GM19099 (cell line): Measurements from ENCODE around the gene AR.

Experiments
- POLR2A ChIP-seq: IDR thresholded peaks from 3 replicates; pipeline ENCODE4 v1.6.1; 2011; ENCODE audit warnings: low read depth; ENCODE audit not compliant: insufficient read length; ENCODE audit errors: extremely low read depth

The AR gene

GRCh38 chrX:67604979-67605703, 61.3 kb downstream of the AR start:
- no peak for TF ChIP-seq POLR2A

DNA sequence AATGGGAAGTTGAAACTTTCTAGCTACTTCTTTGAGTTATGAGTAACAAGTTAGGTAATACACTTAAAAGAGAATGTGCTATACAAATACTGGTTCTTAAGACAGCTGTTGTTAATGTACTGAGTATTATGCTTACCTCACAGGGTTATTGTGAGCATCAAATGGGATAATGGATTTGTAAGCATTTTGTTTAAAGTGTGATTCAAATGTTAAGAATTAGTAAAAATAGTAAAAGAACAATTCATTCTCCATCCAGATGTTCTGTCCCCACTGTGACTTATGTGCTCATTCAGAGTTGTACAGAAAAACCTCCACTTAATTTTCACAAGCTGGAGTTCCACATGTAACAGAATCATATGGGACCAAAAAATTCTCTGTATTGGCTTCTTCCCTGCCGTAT, 63.6 kb downstream of the AR start:
- no peak for TF ChIP-seq POLR2A

DNA sequence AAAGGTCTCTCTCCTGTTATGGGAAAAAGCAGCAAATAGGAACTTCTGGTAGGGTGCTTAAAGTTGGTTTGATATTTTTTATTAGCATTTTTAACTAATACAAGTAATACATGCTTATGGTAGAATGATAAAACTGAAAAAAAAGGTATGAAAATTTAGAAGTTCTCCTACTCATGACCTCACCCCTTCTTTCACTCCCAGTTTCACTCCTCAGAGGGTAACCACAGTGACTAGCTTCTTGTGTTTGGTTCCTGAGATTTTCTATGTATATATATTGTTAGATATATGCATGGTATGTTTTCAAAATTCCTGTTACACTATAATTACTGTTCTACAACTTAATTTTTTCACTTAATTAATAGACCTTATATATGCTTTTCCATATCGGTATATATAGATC, 66.5 kb downstream of the AR start:
- no peak for TF ChIP-seq POLR2A

DNA sequence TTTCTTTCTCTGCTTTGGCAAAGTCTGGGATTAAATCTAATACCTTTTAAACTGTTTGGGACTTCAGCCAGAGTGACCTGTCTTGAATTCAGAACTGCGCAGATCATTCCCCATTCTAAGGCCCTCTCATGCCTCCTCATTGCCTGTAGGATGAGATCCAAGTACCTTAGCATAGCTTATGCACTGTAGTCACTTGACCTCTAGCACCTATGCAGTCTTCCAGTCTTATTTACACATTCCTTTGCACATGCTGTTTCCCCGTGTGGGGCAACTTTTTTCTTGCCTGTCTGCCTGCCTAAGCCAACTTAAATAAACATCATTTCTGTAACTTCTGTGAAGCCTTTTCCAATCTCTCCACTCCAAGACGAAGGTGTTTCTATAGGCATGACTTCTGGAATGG, 68.4 kb downstream of the AR start:
- no peak for TF ChIP-seq POLR2A

- TF ChIP-seq POLR2A, result no peak
Observed at GRCh38 chrX:67613366-67613765, 69.5 kb downstream of the AR start.

DNA sequence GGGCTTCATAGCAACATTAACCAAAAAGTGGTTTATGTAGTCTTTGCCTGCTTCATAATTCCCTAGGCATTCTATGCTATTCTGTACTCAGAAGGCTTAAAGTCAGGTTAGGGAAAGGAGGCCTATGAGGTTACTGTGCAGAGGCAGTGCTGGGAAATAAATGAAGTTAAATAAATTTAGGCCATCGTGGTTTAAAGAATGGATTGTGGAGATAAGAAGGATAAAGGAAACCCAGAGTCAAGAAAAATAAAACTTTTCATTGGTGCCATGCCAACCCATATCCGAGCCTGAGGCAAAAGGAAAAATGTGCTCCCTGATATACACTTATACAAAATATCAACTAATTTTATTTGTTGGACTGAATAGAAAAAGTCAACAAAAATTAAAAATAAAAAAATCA, 70.2 kb downstream of the AR start:
- TF ChIP-seq POLR2A, result no peak

DNA sequence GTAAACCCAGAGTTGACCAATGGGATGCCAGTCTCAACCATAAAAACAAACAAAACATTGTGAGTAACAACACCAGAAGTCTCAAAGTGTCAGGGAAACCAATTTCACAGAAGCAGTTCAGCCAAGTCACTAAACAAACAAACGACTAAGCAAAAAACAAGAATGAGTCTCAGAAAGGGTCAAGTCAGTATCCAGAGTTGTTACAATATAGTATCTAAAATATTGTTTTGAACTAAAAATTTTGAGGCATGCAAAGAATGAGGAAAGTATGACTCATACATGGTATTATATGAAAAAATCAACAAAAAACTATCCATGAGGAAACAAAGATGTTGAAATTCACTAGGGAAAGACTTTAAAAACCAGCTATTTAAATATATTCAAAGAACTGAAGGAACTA, 70.6 kb downstream of the AR start:
- no peak for TF ChIP-seq POLR2A

DNA sequence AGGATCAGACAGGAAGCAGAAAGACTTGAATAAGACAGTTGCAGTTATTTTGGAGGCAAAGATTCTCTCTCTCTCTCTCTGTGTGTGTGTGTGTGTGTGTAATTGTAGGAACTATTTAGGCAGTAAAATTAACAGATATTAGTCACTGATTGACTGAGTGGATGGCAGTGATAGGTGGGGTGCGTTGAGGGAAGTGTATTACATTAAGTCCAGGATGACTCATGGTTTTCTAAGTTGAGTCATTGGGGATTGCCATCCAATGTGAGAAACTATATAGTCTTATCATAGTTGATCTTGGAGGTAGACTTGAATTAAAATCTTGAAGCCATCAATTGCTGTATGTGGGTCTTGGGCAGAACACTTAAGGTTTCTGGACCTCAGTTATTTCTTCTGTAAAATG, 75.4 kb downstream of the AR start:
- TF ChIP-seq POLR2A, result no peak

DNA sequence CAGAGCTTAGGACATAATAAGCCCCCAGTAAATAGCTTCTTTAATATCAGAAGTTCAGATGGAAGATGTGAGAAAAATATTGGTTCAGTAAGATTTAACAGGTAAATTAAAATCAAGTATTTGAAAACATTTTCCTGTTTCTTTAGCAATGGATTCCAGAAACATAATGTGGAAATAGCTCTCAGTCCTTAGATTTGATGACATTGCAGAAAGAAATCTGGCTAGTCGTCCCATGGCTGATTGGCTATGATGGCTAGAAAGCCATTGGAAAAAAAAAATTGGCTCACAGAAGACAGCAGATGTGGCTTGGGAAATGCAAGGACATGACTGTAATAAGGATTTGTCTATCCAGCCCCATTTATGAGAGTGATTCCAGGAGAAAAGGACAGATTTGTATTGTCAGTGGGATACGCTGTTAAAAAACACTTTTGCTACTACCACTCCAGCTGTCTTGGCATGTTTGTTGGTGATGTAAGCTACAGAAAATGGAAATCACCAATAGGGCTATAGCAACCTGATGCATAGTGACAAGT, 78.3 kb downstream of the AR start:
- no peak for TF ChIP-seq POLR2A

GRCh38 chrX:67624325-67624724, 80.5 kb downstream of the AR start:
- no peak for TF ChIP-seq POLR2A

DNA sequence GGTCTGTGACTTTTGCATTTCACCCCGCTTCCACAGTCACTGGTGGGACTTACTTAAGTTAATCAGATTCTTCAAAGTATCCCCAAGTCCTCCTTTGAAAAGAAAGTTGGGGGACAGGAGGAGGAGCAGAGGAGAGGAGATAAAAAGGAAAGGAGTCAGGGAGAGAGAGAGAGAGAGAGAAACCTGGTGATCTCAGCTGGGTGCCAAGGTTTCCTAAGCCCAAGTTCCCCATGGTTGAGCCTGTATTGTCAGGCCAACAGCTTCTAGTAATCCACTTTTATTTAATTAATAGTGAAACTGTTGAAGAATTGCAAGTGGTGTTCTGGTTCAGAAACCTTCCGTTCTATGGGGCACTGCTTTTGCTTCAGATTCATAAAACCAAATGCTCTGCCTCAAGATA, 91.6 kb downstream of the AR start:
- TF ChIP-seq POLR2A, result no peak

DNA sequence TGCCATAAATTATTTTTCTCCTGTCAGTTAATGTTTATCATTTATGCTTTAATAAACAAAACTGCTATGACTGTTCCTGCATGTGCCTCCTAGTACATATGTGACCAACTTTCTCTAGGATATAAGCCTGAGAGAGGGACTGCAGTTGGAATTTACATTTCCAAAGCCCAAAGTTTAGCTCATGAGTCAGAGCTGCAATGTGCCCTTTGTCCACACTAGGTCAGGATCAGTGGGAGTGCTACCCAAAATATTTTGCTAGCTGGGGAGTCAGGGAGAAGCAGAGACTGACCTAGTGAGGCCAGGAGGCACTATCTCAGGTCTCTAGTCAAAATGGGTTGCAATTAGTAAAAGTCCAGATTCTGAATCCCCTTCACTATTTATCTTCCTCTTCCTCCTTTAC, 92.7 kb downstream of the AR start:
- no peak for TF ChIP-seq POLR2A

DNA sequence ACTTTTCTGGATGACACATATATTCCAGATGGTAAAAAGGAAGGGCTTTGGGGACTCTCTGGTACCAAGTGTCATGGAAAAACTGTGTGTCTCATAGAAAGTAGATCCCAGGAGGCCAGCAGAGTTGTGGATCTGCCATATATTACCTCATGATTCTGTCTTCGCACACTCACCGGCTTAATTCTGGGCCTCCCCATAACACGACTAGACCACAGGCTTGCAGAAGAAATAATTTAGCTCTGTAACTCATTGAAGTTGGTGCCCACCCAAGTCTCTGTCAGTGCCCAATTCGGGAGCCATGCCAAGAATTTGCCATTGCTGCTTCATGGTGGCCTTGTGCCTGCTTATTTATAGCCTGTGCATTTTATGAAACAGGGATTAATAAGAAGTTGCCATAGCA, 104.5 kb downstream of the AR start:
- no peak for TF ChIP-seq POLR2A

DNA sequence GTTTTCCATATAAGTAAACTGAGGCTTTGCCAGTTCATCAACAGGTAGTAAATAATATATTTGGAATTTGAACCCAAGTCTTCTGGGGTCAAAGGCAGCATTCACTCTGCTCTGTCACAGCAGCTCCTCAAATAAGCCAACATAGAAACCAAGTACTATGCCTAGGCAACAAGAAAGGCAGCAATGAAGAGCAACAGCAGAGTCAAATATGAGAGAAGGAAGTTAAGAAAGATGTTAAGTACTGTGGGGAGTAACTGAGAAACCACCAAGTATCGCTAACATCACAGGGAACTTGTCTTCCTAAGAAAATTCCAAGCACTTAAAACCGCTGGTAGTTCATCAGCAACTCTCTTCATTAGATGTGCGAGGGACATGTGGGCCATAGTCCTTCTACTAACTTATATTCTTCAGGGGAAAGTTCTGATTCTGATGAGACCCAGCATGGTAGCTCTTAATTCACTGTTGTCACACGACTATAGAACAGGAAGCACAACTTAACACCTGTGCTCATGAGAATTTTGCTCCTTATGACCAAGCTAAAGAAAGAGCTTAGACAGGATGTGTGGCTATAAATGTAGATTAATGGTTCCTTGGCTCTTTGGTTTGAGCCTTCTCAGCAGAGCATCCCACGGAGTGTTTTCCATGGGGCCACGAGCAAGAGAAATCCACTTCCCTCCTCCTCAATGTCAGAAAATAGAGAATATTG, 107.8 kb downstream of the AR start:
- no peak for TF ChIP-seq POLR2A

- no peak for TF ChIP-seq POLR2A
Observed at GRCh38 chrX:67652543-67652942, 108.7 kb downstream of the AR start.

- no peak for TF ChIP-seq POLR2A
Observed at GRCh38 chrX:67654301-67654700, 110.5 kb downstream of the AR start.
